ENCODE results near the gene PPP1R13L.

PPP1R13L gene

DNA sequence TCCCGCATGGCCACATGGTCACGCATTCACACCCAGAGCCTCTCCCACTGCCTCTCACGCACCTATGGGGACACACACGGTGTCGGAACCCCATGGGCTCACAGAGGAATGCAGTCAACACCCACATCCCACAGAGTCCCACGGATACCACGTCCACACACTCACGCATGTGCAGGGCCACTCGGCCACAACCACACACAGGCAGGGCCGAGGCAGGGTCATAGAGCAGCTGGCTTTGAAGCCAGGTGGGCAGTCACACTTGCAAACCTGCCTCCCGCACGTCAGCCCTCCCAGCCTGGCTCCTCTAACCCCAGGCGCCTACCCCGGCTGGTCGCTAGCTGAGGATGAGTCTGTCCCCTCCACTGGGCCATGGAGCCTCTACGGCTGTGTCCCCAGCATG is 42.6 kb downstream of the PPP1R13L start:
- Histone ChIP-seq H3K27ac (ENCODE audit: low read depth, low read length) (no peak overlapping the region), H3K9ac (ENCODE audit: low read depth, low read length) (no peak overlapping the region), H3K27me3 (ENCODE audit: insufficient read depth, low read length) (no peaks in the 10 kb centered on the region), H3K4me3 (ENCODE audit: low read length) (no peak overlapping the region), H3K9me3 (ENCODE audit: insufficient read depth, low read depth, low read length) (no peaks in the 10 kb centered on the region), H3K36me3 (ENCODE audit: insufficient read depth, low read length) (peaks cover 79% of the 10 kb centered on the region), H3K4me1 (ENCODE audit: insufficient read depth, low read length) (no peaks in the 10 kb centered on the region)
- WGBS, result 91% methylated on average over 16 of the region's 16 CpGs

DNA sequence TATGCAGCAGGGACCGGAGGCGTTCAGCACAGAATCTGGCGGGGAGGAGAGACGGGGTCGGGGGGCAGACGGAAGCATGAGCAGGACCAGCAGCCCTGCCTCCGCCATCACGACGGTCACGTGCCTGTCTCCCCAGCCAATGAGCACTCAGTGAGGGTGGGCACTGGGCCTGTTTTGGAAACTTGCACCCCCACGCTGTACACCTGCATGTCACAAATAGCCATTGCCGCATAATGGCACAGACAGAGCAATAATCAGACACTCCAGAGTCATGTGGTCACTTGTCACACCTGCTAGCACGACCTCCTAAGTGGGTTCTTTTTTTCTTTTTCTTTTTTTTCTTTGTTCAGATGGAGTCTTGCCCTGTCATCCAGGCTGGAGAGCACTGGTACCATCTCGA is 43.3 kb downstream of the PPP1R13L start:
- Histone ChIP-seq H3K4me1 (ENCODE audit: insufficient read depth, low read length) (no peaks in the 10 kb centered on the region), H3K27ac (ENCODE audit: low read depth, low read length) (no peak overlapping the region), H3K9me3 (ENCODE audit: insufficient read depth, low read depth, low read length) (no peaks in the 10 kb centered on the region), H3K36me3 (ENCODE audit: insufficient read depth, low read length) (peaks cover 80% of the 10 kb centered on the region), H3K27me3 (ENCODE audit: insufficient read depth, low read length) (no peaks in the 10 kb centered on the region), H3K9ac (ENCODE audit: low read depth, low read length) (no peak overlapping the region), H3K4me3 (ENCODE audit: low read length) (no peak overlapping the region)
- WGBS, result 97% methylated on average over 14 of the region's 14 CpGs

DNA sequence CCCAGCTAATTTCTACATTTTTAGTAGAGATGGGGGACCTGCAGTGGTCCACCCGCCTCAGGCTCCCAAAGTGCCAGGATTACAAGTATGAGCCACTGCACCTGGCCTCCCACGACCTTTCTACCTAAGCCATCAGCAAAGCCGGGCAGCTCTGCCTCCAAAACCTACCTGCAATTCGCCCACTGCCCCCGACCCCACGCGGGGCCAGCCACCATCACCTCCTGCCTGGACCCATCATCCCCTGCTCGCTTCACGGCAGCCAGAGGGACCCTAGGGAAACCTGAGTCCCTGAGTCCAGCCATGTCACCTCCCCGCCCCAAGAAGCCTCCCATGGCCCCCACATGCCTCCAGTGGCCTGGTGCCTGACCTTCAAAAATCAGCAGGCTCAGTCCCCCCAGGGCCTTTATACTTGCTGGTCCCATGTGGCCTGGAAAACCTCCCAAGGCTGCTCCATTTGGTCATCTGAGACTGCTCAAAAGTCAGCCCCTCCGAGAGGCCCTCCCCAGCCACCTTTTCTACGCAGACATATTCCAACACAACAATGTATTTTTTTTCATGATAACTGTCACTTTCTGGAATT is 46.6 kb downstream of the PPP1R13L start:
- H3K4me1 ChIP-seq (ENCODE audit: insufficient read depth, low read length), result no peaks in the 10 kb centered on the region
- H3K27me3 ChIP-seq (ENCODE audit: insufficient read depth, low read length), result no peaks in the 10 kb centered on the region
- no peak overlapping the region for H3K27ac ChIP-seq (ENCODE audit: low read depth, low read length)
- peaks cover 89% of the 10 kb centered on the region for H3K36me3 ChIP-seq (ENCODE audit: insufficient read depth, low read length)
- H3K9me3 ChIP-seq (ENCODE audit: insufficient read depth, low read depth, low read length), result no peaks in the 10 kb centered on the region
- no peak overlapping the region for H3K9ac ChIP-seq (ENCODE audit: low read depth, low read length)
- WGBS, result 94% methylated on average over 12 of the region's 12 CpGs
- H3K4me3 ChIP-seq (ENCODE audit: low read length), result no peak overlapping the region

DNA sequence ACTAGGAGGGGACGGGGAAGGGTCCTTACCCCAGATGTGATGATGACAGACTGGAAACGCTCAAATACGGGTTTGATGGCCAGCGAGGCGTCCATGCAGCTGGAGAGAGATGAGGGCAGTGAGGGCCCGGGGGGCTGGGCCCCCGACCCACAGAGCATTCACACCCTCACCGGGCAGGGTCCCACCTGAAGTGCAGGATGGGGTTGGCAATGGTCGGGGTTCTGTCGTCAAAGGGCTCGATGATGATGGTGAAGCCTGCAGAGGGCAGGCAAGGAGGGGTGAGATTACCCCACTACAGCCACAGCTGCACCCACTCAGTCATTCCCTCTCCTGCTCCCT is 47.5 kb downstream of the PPP1R13L start:
- H3K4me1 ChIP-seq (ENCODE audit: insufficient read depth, low read length), result no peaks in the 10 kb centered on the region
- 94% methylated on average over 11 of the region's 11 CpGs for WGBS
- no peak overlapping the region for H3K4me3 ChIP-seq (ENCODE audit: low read length)
- H3K36me3 ChIP-seq (ENCODE audit: insufficient read depth, low read length), result peaks cover 89% of the 10 kb centered on the region
- H3K9me3 ChIP-seq (ENCODE audit: insufficient read depth, low read depth, low read length), result no peaks in the 10 kb centered on the region
- H3K9ac ChIP-seq (ENCODE audit: low read depth, low read length), result no peak overlapping the region
- no peaks in the 10 kb centered on the region for H3K27me3 ChIP-seq (ENCODE audit: insufficient read depth, low read length)
- no peak overlapping the region for H3K27ac ChIP-seq (ENCODE audit: low read depth, low read length)

GRCh38 chr19:45356760-45357444 is 48.0 kb downstream of the PPP1R13L start:
- H3K27ac ChIP-seq (ENCODE audit: low read depth, low read length), result no peak overlapping the region
- H3K4me3 ChIP-seq (ENCODE audit: low read length), result no peak overlapping the region
- H3K36me3 ChIP-seq (ENCODE audit: insufficient read depth, low read length), result peaks cover 89% of the 10 kb centered on the region
- no peaks in the 10 kb centered on the region for H3K4me1 ChIP-seq (ENCODE audit: insufficient read depth, low read length)
- no peaks in the 10 kb centered on the region for H3K9me3 ChIP-seq (ENCODE audit: insufficient read depth, low read depth, low read length)
- no peak overlapping the region for H3K9ac ChIP-seq (ENCODE audit: low read depth, low read length)
- no peaks in the 10 kb centered on the region for H3K27me3 ChIP-seq (ENCODE audit: insufficient read depth, low read length)
- WGBS, result 94% methylated on average over 20 of the region's 20 CpGs

- Histone ChIP-seq H3K27me3 (ENCODE audit: insufficient read depth, low read length) (no peaks in the 10 kb centered on the region), H3K36me3 (ENCODE audit: insufficient read depth, low read length) (peaks cover 89% of the 10 kb centered on the region), H3K9me3 (ENCODE audit: insufficient read depth, low read depth, low read length) (no peaks in the 10 kb centered on the region), H3K27ac (ENCODE audit: low read depth, low read length) (no peak overlapping the region), H3K4me1 (ENCODE audit: insufficient read depth, low read length) (no peaks in the 10 kb centered on the region), H3K9ac (ENCODE audit: low read depth, low read length) (no peak overlapping the region), H3K4me3 (ENCODE audit: low read length) (no peak overlapping the region)
- 97% methylated on average over 9 of the region's 9 CpGs for whole genome bisulfite sequencing
These were observed 49.0 kb downstream of the PPP1R13L start for GRCh38 chr19:45355910-45356309.

DNA sequence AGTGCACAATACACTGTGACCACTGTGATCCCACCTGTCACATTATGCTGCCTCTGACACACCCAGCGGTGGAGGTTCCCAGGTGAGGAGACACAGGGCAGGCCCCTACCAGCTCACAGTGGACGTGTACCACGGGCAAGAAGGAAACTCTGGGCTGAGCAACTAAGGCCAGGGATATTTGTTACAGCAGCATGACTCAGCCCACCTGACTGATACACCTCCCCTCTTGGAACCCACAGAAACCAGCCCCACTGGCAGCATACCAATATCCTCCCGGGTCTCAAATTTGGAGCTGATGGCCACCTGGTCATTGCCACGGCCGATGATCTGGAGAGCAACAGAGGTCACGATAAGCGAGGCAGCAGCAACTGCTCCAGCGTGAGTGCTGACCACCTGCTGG is 49.5 kb downstream of the PPP1R13L start:
- Histone ChIP-seq H3K4me3 (ENCODE audit: low read length) (no peak overlapping the region), H3K9me3 (ENCODE audit: insufficient read depth, low read depth, low read length) (no peaks in the 10 kb centered on the region), H3K36me3 (ENCODE audit: insufficient read depth, low read length) (peaks cover 92% of the 10 kb centered on the region), H3K27me3 (ENCODE audit: insufficient read depth, low read length) (no peaks in the 10 kb centered on the region), H3K9ac (ENCODE audit: low read depth, low read length) (no peak overlapping the region), H3K27ac (ENCODE audit: low read depth, low read length) (no peak overlapping the region), H3K4me1 (ENCODE audit: insufficient read depth, low read length) (no peaks in the 10 kb centered on the region)
- 97% methylated on average over 9 of the region's 9 CpGs for WGBS

DNA sequence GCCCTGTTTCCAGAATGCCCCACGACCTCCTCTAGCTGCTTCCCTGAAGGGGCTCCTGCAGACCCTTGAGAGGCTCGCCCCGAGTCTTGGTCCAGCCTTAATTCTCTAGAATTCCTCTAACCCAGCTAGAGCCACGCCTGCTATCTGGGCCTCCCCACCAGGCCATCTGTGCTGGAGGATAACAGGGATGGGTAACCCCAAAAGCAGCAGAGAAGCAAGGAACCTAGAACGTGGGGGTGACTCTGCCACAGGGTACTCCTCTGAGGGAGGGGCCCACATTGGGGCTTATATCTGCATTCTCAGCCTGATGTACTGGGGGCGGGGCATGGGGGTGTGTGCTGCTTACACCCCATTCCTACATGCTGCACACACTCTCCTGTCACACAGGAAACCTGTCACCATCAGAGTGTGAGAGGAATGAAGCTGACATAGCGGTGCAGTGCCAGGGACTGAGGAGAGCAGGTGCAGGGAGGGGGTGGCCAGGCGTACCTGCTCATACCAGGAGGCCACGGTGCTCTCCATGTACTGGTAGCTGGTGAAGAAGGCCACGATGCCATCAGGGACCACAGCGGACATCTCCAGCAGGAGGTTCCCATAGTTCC is 50.5 kb downstream of the PPP1R13L start:
- no peak overlapping the region for H3K9ac ChIP-seq (ENCODE audit: low read depth, low read length)
- WGBS, result 91% methylated on average over 11 of the region's 11 CpGs
- no peaks in the 10 kb centered on the region for H3K27me3 ChIP-seq (ENCODE audit: insufficient read depth, low read length)
- no peak overlapping the region for H3K4me3 ChIP-seq (ENCODE audit: low read length)
- peaks cover 97% of the 10 kb centered on the region for H3K36me3 ChIP-seq (ENCODE audit: insufficient read depth, low read length)
- no peak overlapping the region for H3K27ac ChIP-seq (ENCODE audit: low read depth, low read length)
- H3K4me1 ChIP-seq (ENCODE audit: insufficient read depth, low read length), result no peaks in the 10 kb centered on the region
- no peaks in the 10 kb centered on the region for H3K9me3 ChIP-seq (ENCODE audit: insufficient read depth, low read depth, low read length)

- Histone ChIP-seq H3K4me1 (ENCODE audit: insufficient read depth, low read length) (no peaks in the 10 kb centered on the region), H3K27me3 (ENCODE audit: insufficient read depth, low read length) (no peaks in the 10 kb centered on the region), H3K4me3 (ENCODE audit: low read length) (no peak overlapping the region), H3K27ac (ENCODE audit: low read depth, low read length) (no peak overlapping the region), H3K9ac (ENCODE audit: low read depth, low read length) (no peak overlapping the region), H3K9me3 (ENCODE audit: insufficient read depth, low read depth, low read length) (no peaks in the 10 kb centered on the region), H3K36me3 (ENCODE audit: insufficient read depth, low read length) (peaks cover 87% of the 10 kb centered on the region)
- WGBS, result 95% methylated on average over 19 of the region's 20 CpGs
These were observed 51.7 kb downstream of the PPP1R13L start for GRCh38 chr19:45352914-45353796.

DNA sequence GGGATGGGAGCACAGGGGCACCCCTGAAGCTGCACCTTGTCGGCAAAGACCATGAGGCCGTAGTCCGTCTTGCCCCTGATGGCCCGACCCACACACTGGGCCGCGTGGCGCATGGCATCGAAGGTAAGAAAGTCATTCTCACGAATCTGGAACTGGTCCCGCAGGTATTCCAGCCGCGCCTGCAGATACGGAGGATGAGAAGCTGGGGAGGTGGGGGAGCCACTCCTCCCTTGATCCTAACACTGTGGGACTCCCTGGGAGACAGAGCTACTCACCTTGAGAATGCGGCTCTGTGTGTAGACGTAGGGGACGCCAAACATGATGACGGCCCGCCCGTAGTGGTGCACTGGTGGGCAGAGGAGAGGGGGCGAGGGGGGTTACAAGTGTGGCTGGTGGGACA is 52.4 kb downstream of the PPP1R13L start:
- H3K9ac ChIP-seq (ENCODE audit: low read depth, low read length), result no peak overlapping the region
- H3K27me3 ChIP-seq (ENCODE audit: insufficient read depth, low read length), result no peaks in the 10 kb centered on the region
- no peaks in the 10 kb centered on the region for H3K4me1 ChIP-seq (ENCODE audit: insufficient read depth, low read length)
- 97% methylated on average over 20 of the region's 20 CpGs for WGBS
- no peaks in the 10 kb centered on the region for H3K9me3 ChIP-seq (ENCODE audit: insufficient read depth, low read depth, low read length)
- no peak overlapping the region for H3K27ac ChIP-seq (ENCODE audit: low read depth, low read length)
- no peak overlapping the region for H3K4me3 ChIP-seq (ENCODE audit: low read length)
- peaks cover 81% of the 10 kb centered on the region for H3K36me3 ChIP-seq (ENCODE audit: insufficient read depth, low read length)

DNA sequence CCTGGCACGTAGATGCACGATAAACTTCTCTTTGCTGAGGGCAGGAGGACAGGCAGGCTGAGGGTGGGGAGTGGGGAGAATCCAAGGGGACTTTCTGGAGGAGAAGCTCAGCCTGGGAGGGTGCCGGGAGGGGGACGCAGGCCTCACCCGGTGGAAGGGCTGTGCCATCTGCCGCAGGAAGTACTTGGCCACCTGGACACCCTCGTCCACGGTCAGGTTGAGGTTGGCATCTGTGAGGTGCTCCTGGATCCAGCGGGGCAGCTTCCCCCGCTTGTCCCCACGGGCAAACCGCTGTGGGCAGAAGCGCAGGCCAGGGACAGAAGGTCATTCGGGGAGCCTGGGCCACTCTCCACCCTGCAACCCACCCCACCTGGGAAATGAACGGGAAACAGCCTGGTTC is 52.8 kb downstream of the PPP1R13L start:
- Histone ChIP-seq H3K36me3 (ENCODE audit: insufficient read depth, low read length) (peaks cover 76% of the 10 kb centered on the region), H3K27me3 (ENCODE audit: insufficient read depth, low read length) (no peaks in the 10 kb centered on the region), H3K9me3 (ENCODE audit: insufficient read depth, low read depth, low read length) (no peaks in the 10 kb centered on the region), H3K9ac (ENCODE audit: low read depth, low read length) (no peak overlapping the region), H3K4me3 (ENCODE audit: low read length) (no peak overlapping the region), H3K27ac (ENCODE audit: low read depth, low read length) (no peak overlapping the region), H3K4me1 (ENCODE audit: insufficient read depth, low read length) (no peaks in the 10 kb centered on the region)
- 91% methylated on average over 15 of the region's 15 CpGs for WGBS
